ENCODE results near the gene YWHAG. TPM values are rescaled to one million over a fixed set of nuclear protein-coding genes. Genes with fewer than 3 reads are reported as not detected.

The YWHAG gene
- total and polyA plus RNA-seq, 9 of the 15 experiments (the other 6 are each of a cell fraction or from before 2014, with no cell fraction given) = 30.4 to 246 (median 94.5) TPM

GRCh38 chr7:76282344-76283253, 76.2 kb downstream of the YWHAG start (continued):
- TF ChIP-seq, protein P1, sequence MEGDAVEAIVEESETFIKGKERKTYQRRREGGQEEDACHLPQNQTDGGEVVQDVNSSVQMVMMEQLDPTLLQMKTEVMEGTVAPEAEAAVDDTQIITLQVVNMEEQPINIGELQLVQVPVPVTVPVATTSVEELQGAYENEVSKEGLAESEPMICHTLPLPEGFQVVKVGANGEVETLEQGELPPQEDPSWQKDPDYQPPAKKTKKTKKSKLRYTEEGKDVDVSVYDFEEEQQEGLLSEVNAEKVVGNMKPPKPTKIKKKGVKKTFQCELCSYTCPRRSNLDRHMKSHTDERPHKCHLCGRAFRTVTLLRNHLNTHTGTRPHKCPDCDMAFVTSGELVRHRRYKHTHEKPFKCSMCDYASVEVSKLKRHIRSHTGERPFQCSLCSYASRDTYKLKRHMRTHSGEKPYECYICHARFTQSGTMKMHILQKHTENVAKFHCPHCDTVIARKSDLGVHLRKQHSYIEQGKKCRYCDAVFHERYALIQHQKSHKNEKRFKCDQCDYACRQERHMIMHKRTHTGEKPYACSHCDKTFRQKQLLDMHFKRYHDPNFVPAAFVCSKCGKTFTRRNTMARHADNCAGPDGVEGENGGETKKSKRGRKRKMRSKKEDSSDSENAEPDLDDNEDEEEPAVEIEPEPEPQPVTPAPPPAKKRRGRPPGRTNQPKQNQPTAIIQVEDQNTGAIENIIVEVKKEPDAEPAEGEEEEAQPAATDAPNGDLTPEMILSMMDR (IDR thresholded peaks at IDR 0.05 in 2 of 3, conservative IDR thresholded peaks at IDR 0.05 in 1 of 3; ENCODE audit: insufficient read depth in 2 of 3, low read depth in 1 of 3, low read length in 3 of 3) = no peak
- TF ChIP-seq HMG20A (CRISPR knock-in tag; conservative IDR thresholded peaks at IDR 0.05) (no peak), MAFF (IDR thresholded peaks at IDR 0.05; ENCODE audit: low read length) (no peak), CHD1 (IDR thresholded peaks at IDR 0.05; ENCODE audit: low read length) (no peak), ZNF584 (CRISPR knock-in tag; IDR thresholded peaks at IDR 0.05; ENCODE audit: low read depth) (no peak), E2F6 (IDR thresholded peaks at IDR 0.05; ENCODE audit: borderline replicate concordance in 1 of 2, extremely low read depth in 1 of 2, insufficient read depth in 1 of 2, insufficient read length in 1 of 2, low read depth in 1 of 2, low read length in 1 of 2, poor library complexity in 1 of 2, severe bottlenecking in 1 of 2) (peak in 1 of 2 experiments; percentile 32), ZNF143 (CRISPR knock-in tag; IDR thresholded peaks at IDR 0.05) (no peak), PRDM10 (IDR thresholded peaks at IDR 0.05; ENCODE audit: partially characterized antibody) (no peak), RBM15 (IDR thresholded peaks at IDR 0.05; ENCODE audit: insufficient read depth, low read length) (no peak), ZNF717 (CRISPR knock-in tag; IDR thresholded peaks at IDR 0.05) (no peak), ZNF124 (CRISPR knock-in tag; IDR thresholded peaks at IDR 0.05) (no peak), SNRNP70 (optimal IDR thresholded peaks at IDR 0.05; ENCODE audit: low read depth, low read length) (no peak), ZKSCAN3 (CRISPR knock-in tag; IDR thresholded peaks at IDR 0.05) (no peak)
- TF ChIP-seq, protein P2, sequence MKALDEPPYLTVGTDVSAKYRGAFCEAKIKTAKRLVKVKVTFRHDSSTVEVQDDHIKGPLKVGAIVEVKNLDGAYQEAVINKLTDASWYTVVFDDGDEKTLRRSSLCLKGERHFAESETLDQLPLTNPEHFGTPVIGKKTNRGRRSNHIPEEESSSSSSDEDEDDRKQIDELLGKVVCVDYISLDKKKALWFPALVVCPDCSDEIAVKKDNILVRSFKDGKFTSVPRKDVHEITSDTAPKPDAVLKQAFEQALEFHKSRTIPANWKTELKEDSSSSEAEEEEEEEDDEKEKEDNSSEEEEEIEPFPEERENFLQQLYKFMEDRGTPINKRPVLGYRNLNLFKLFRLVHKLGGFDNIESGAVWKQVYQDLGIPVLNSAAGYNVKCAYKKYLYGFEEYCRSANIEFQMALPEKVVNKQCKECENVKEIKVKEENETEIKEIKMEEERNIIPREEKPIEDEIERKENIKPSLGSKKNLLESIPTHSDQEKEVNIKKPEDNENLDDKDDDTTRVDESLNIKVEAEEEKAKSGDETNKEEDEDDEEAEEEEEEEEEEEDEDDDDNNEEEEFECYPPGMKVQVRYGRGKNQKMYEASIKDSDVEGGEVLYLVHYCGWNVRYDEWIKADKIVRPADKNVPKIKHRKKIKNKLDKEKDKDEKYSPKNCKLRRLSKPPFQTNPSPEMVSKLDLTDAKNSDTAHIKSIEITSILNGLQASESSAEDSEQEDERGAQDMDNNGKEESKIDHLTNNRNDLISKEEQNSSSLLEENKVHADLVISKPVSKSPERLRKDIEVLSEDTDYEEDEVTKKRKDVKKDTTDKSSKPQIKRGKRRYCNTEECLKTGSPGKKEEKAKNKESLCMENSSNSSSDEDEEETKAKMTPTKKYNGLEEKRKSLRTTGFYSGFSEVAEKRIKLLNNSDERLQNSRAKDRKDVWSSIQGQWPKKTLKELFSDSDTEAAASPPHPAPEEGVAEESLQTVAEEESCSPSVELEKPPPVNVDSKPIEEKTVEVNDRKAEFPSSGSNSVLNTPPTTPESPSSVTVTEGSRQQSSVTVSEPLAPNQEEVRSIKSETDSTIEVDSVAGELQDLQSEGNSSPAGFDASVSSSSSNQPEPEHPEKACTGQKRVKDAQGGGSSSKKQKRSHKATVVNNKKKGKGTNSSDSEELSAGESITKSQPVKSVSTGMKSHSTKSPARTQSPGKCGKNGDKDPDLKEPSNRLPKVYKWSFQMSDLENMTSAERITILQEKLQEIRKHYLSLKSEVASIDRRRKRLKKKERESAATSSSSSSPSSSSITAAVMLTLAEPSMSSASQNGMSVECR (CRISPR knock-in tag; IDR thresholded peaks at IDR 0.05) = no peak
